H1 (cell line): ENCODE results near the gene ADCY3.
"Not testable (repeated sequence)": the region's sequence is repeated elsewhere in the genome, so short reads cannot be mapped to it uniquely, and the experiment has no call there.

Experiments used
- GABPA ChIP-seq: IDR thresholded peaks from 2 replicates; pipeline ENCODE4 v1.6.1; 2011; ENCODE audit warnings: mild to moderate bottlenecking, low read length, moderate library complexity, borderline replicate concordance; ENCODE audit not compliant: insufficient read depth
- HDAC6 ChIP-seq: IDR thresholded peaks from one replicate; pipeline ENCODE4 v1.7.1; 2012; ENCODE audit warnings: low read depth, mild to moderate bottlenecking, inconsistent platforms, low read length, moderate library complexity
- POLR2A ChIP-seq, 2 experiments: IDR thresholded peaks; 1 replicate in 1 of 2; 2 replicates in 1 of 2; pipeline ENCODE4 v1.6.1; 2011; ENCODE audit warnings: low read depth in 2 of 2, low read length in 2 of 2, mild to moderate bottlenecking in 2 of 2; ENCODE audit errors: control extremely low read depth in 1 of 2
- POLR2AphosphoS5 ChIP-seq: IDR thresholded peaks from 2 replicates; pipeline ENCODE4 v1.6.1; 2011; ENCODE audit warnings: low read depth, low read length
- SUZ12 ChIP-seq: fragments of 200-600 bp; sonication (generic); IDR thresholded peaks from 2 replicates; pipeline ENCODE4 v1.6.1; 2012; ENCODE audit warnings: mild to moderate bottlenecking, inconsistent platforms, low read length, moderate library complexity, mixed read lengths

DNA sequence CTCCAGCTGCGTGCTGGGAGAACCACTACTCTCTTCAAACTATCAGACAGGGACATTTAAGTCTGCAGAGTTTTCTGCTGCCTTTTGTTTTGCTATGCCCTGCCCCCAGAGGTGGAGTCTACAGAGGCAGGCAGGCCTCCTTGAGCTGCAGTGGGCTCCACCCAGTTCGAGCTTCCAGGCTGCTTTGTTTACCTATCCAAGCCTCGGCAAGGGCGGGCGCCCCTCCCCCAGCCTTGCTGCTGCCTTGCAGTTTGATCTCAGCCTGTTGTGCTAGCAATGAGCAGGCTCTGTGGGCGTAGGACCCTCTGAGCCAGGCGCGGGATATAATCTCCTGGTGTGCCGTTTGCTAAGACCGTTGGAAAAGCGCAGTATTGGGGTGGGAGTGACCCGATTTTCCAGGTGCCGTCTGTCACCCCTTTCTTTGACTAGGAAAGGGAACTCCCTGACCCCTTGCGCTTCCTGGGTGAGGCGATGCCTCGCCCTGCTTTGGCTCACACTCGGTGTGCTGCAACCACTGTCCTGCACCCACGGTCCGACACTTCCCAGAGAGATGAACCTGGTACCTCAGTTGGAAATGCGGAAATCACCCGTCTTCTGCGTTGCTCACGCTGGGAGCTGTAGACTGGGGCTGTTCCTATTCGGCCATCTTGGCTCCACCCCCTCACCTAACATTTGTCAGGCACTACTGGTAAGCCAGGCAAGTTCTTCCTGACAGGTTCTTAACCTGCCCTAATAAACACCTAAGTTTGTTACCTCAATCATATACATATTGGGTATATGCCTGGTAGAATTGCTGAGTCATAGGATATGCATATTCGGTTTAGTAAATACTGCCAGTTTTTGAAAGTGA is 114.0 kb downstream of the ADCY3 start:
- TF ChIP-seq GABPA; HDAC6; SUZ12; POLR2A (IDR thresholded peaks at IDR 0.05; ENCODE audit: control extremely low read depth in 1 of 2, low read depth in 2 of 2, low read length in 2 of 2); POLR2AphosphoS5: not testable (repeated sequence)
